Astrocyte of the cerebellum (primary cell): ENCODE data around the gene EEF1A2.

Source experiments
- DNase-seq: peaks from one replicate; pipeline ENCODE4 v3.0.0-alpha.2; 2011; ENCODE audit warnings: low read depth
- H3K4me3 ChIP-seq: 2 replicates; pipeline ENCODE4 v1.5.1; 2011; ENCODE audit warnings: mild to moderate bottlenecking, low read depth, low read length, moderate library complexity
- CTCF ChIP-seq: IDR thresholded peaks from 2 replicates; pipeline ENCODE4 v1.5.1; 2012; ENCODE audit warnings: low read length, low read depth, moderate library complexity, mild to moderate bottlenecking; ENCODE audit errors: missing control alignments
- in situ Hi-C: cut with HindIII; loops from 2 replicates; pipeline ENCODE4 v1.10.0; 2017; ENCODE audit warnings: low sequenced_read_pairs

EEF1A2 gene

DNA sequence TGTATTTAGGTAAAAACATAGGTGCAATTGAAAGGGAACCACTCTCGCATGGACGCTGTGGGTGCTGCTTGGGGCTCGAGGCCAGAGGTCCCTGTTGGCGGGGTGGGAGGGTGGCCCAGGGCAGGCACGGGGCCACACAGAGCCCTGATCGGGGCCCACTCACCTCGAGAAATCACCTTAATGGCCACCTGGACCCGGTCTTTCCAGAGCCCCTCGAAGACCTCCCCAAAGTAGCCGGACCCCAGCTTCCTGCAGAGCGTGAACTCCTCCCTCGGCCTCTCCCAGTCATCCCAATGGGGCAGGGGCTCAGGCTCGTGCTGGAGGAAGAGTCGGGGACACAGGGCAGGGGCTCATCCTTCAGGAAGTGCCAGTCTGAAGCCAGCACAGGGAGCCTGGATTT, 34.5 kb upstream of the EEF1A2 start:
- no peak overlapping the region for H3K4me3 ChIP-seq
- no peak for TF ChIP-seq CTCF
- in situ Hi-C loops = loop anchor here (10.0 kb wide), 1 partner anchor 131 kb away; no protein-coding TSS in a partner anchor
- DNase-seq = no peak

GRCh38 chr20:63532449-63532971, 33.6 kb upstream of the EEF1A2 start:
- in situ Hi-C loops = loop anchor here (10.0 kb wide), 1 partner anchor 132 kb away; no protein-coding TSS in a partner anchor
- DNase-seq = no peak
- TF ChIP-seq CTCF = no peak
- H3K4me3 ChIP-seq = no peak overlapping the region

GRCh38 chr20:63531686-63532448, 33.0 kb upstream of the EEF1A2 start:
- in situ Hi-C loops = loop anchor here (10.0 kb wide), 1 partner anchor 133 kb away; no protein-coding TSS in a partner anchor
- no peak for DNase-seq
- TF ChIP-seq CTCF = no peak
- no peak overlapping the region for H3K4me3 ChIP-seq

- DNase-seq = no peak
- H3K4me3 ChIP-seq = no peak overlapping the region
- no peak for TF ChIP-seq CTCF
- in situ Hi-C loops = loop anchor here (10.0 kb wide), 1 partner anchor 134 kb away; no protein-coding TSS in a partner anchor
These were observed 31.9 kb upstream of the EEF1A2 start for GRCh38 chr20:63530788-63531160.

GRCh38 chr20:63529861-63530787, 31.2 kb upstream of the EEF1A2 start:
- no peak for TF ChIP-seq CTCF
- in situ Hi-C loops = loop anchor here (10.0 kb wide), 1 partner anchor 135 kb away; no protein-coding TSS in a partner anchor
- H3K4me3 ChIP-seq = no peak overlapping the region
- DNase-seq = no peak

DNA sequence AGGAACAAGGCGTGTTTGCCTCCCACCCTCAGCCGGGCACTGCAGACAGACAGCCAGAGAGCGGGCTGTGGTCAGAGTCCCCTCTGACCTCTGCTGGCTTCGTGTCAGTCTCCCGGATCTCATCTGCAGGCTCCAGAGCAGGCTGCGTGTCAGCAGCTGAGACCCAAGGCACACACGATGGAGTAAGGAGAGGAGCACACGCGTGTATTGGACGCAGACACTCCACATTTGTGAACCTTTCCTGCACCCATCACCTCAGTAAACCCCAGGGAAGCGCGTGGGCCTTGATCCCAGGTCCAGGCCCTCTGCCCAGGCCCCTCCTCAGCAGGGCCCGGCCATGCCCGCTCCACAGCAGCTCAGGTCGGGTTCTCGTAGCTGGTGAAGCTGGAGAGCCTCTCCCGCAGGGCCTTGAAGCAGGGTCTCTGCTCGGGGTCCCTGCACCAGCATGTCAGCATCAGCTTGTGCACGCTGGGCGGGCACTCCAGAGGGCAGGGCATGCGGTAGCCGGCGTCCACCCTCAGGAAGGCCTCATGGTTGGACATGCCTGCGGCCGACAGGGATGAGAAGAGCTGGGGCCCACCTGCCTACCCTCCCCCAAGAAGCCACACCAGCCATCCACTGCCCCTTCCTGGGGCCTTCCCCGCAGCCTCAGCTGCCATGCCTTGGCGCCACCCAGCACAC, 30.4 kb upstream of the EEF1A2 start:
- H3K4me3 ChIP-seq = no peak overlapping the region
- in situ Hi-C loops = no loop called here
- DNase-seq = no peak
- TF ChIP-seq CTCF = no peak
